Large intestine (tissue), 1 donor: ENCODE data around the gene GLTP. TPM values are rescaled to one million over a fixed set of nuclear protein-coding genes. Genes with fewer than 3 reads are reported as not detected.

Experiments used
- polyA plus RNA-seq: library from polyadenylated mRNA; unstranded; fragments of 120-200 nt; gene quantifications from one replicate; pipeline ENCODE4 v1.2.1, GENCODE V29; 2013

The GLTP gene
- polyA plus RNA-seq, 1 donor: 24.3 TPM

Other genes starting within 250 kb of the GLTP start
- gene FAM222A, start 166.7 kb downstream of the GLTP start, polyA plus RNA-seq: 6.3 TPM
- gene TRPV4, start 47.1 kb downstream of the GLTP start, polyA plus RNA-seq: 0.76 TPM
- gene TCHP, start 19.7 kb upstream of the GLTP start, polyA plus RNA-seq: 27.7 TPM
- gene GIT2, start 115.8 kb upstream of the GLTP start, polyA plus RNA-seq: 39.7 TPM
- 29.3 TPM for gene ANKRD13A, start 118.9 kb upstream of the GLTP start, polyA plus RNA-seq
- gene C12orf76, start 168.0 kb upstream of the GLTP start, polyA plus RNA-seq: 36.1 TPM
- 12.6 TPM for gene IFT81, start 243.8 kb upstream of the GLTP start, polyA plus RNA-seq